Bone marrow (tissue), 2 donors: Measurements from ENCODE around the gene ZNF660.

Source experiments
- DNase-seq, 2 donors: peaks; one replicate each; lab custom pipeline; 2025; lab: John Stamatoyannopoulos, UW

Gene ZNF660

DNA sequence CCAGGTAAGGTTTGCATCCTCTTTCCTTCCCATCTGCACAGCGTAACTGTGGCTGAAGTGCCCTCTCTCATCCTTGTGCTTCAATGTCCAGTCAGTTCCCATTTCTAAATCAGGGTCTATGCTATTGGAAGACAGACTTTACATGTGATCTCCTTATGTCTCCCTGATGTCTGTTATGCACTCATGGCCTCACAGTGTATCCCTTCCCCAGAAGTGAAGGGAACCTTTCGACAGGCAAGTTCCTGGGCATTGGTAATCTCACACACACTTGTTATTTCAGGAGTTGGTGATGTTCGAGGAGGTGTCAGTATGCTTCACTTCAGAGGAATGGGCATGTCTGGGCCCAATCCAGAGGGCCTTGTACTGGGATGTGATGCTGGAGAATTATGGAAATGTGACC is 47.4 kb downstream of the ZNF660 start:
- DNase-seq: no peak

DNA sequence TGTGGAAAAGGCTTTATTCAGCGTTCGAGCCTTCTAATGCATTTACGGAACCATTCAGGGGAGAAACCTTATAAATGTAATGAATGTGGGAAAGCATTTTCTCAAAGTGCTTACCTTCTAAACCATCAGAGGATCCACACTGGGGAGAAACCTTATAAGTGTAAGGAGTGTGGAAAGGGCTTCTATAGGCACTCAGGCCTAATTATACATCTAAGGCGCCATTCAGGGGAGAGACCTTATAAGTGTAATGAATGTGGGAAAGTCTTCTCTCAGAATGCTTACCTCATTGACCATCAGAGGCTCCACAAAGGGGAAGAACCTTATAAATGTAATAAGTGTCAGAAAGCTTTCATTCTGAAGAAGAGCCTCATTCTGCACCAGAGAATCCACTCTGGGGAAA is 57.6 kb downstream of the ZNF660 start:
- DNase-seq: no peak

DNA sequence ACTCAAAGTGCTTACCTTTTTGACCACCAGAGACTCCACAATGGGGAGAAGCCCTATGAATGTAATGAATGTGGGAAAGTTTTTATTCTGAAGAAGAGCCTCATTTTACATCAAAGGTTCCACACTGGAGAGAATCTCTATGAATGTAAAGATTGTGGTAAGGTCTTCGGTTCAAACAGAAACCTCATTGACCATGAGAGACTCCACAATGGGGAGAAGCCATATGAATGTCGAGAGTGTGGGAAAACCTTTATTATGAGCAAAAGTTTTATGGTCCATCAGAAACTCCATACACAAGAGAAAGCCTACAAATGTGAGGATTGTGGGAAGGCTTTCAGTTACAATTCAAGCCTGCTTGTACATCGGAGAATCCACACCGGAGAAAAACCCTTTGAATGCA is 58.3 kb downstream of the ZNF660 start:
- no peak for DNase-seq

DNA sequence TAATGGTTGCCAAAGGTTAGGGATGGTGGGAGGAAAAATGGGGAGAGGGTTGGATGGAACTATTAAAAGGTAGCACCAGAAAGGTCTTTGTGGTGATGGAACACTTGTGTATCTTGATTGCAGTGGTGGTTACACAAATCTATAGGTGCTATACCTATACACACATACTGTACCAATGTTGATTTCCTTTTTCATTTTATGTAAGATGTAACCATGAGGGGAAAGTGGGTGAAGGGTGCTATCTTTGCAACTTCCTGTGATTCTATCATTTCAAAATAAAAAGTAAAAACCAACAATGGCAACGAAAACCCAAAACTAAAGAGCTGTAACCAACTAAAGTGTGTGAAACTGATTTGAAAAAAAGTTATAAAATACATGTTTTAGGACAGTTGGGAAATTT is 63.0 kb downstream of the ZNF660 start:
- DNase-seq: no peak

DNA sequence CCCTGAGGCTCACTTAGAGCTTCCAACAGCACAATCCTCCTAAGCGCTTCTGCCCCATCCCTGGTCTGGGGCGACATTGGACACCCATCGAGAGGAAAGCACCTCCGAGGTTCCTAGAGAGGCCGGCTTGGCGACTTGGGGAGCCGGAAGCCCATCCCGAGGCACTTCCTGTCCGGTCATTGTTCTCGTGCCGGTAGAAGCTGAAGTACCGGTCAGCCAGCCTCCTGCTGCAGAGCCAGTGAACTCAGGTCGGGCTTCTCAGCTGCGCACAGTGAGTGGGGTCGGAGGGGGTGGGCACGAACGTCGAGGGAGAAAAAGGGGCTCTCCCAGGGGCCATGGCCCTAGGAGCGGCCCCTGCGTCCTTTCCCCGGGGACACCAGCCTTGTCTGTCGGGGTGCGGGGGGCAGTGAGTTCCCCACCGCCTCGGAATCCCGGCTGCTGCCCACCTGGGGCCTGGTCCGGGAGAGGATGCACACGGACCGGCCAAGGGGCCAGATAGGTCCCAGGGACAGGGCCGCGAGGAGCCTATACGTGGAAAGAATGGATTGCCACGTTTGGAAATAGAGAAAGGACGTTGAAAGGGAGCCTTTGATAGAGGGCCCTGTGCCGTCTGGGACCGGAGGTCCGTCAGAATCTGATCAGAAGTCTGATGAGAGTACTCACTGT is 63.9 kb downstream of the ZNF660 start, which contains the start of gene ZNF35:
Gene ZNF35, plus strand, starts transcription at position 169 of the 666 bp plus-strand sequence. CDS start 2,336 bp downstream, outside the sequence.
- DNase-seq: peak; percentile 24 to 46
